HG03066 (cell line): Measurements from ENCODE around the gene ADAM8.
"Not testable (repeated sequence)": the region's sequence is repeated elsewhere in the genome, so short reads cannot be mapped to it uniquely, and the experiment has no call there.

Source experiments
- ATAC-seq: cut with Tn5 transposase; IDR thresholded peaks from one replicate; pipeline ENCODE4 v1.9.1; 2021; ENCODE audit warnings: low read depth; ENCODE audit not compliant: unreplicated experiment

Gene ADAM8

DNA sequence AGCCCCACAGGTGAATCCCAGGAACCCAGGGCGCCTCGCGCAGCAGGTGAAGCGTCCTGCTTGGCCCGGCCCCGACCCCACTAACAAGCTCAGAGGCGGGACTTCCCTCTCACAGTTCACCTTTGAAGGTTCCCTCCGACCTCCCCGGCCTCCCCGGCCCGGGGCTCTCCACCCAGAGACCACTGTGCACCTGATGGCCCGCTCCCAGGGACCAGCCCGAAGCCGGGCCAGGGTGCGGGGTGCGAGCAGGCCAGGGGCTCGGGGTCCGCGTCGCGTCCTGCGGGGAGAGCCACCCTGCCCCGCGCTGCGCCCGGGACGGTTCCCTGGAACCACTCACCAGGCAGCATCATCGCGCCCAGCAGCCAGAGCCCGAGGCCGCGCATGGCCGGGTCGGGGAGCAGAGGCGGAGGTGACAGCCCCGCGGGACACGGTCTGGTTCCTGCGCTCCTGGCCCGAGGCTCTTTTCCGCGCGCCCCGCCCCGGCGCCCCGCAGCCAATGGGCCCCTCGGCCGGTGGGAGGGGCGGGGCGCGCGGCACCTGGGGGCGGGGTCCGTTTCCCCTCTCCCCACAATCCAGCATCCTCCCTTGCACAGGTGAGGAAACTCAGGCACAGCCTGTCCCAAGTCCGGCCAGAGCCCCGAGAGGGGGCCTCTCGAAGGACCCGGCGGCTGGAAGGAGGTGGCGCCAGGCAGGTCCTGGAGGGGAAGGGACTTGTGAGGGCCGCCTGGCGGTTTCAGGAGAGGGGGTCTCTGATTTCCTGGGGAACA, at the start of gene ADAM8:
TSS of gene ADAM8 (minus strand) at position 434 of the 767 bp plus-strand sequence. CDS start at position 383, 51 bp downstream.
- peak; percentile 43 for ATAC-seq

- ATAC-seq: no peak
Observed at GRCh38 chr10:133326223-133326551, 49.5 kb upstream of the ADAM8 start.

- no peak for ATAC-seq
Observed at GRCh38 chr10:133325440-133326222, 49.0 kb upstream of the ADAM8 start.

DNA sequence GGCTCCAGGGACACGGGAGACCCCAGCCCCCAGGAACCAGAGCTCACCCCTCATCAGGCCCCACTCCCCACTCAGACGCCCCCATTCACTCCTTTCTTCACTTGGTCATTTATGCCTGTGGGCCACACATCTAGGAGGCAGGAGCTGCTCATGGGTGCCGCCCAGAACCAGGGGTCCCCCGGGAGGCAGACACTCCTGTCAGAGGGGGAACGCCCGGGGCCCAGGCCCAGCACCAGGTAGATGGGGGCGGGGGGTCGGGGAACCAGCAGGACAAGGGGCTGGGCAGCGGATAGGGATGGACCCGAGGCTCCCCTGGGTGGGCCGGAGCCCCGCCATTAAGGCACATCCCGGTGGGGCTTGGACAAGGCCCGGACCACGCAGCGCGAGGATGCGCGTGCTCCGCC, 48.2 kb upstream of the ADAM8 start:
- ATAC-seq: no peak

- ATAC-seq: no peak
Observed at GRCh38 chr10:133324198-133324792, 47.6 kb upstream of the ADAM8 start.

GRCh38 chr10:133322064-133322709, 45.5 kb upstream of the ADAM8 start:
- ATAC-seq: not testable (repeated sequence)

DNA sequence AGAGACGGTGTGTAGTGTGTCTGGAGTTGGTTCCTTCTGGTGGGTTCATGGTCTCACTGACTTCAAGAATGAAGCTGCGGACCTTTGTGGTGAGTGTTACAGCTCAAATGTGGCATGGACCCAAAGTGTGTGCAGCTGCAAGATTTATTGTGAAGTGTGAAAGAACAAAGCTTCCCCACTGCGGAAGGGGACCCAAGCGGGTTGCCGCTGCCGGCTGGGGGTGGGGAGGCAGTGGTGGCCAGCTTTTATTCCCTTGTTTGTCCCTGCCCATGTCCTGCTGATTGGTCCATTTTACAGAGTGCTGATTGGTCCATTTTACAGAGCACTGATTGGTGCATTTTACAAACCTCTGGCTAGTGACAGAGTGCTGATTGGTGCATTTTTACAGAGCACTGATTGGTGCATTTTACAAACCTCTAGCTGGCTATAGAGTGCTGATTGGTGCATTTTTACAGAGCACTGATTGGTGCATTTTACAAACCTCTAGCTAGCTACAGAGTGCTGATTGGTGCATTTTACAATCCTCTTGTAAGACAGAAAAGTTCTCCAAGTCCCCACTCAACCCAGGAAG, 44.3 kb upstream of the ADAM8 start:
- not testable (repeated sequence) for ATAC-seq

DNA sequence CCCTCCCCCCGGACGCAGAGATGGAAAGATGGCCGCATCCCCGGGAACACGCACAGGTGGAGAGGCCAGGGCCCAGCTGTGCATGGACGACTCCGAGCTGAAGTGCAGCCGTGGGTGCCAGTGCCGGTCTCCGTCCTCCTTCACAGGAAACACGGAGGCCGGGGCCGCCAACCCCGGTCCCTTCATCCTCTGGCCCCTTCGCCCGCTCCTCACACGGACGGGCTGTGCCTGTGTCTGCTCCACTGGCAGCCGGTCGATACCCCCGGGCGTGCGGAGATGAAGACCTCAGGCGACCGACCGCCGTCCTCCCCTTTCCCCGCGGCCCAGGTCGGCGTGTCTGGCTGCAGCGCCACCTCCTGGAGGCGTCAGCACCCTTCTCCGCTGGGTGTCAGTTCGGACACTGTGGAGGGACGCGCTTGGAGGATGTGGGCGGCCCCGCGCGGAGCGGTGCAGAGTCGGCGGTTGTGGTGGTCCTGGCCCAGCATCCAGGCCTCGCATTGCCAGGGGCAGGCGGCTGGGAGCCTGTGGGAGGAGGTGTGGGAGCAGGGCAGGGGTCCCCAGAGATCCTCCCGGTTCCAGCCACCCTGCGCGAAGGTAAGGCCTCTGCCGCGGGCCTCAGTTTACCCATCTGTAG, 41.9 kb upstream of the ADAM8 start:
- ATAC-seq: peak; percentile 84

GRCh38 chr10:133316732-133317131, 40.1 kb upstream of the ADAM8 start:
- ATAC-seq: no peak

- no peak for ATAC-seq
Observed at GRCh38 chr10:133316266-133316665, 39.6 kb upstream of the ADAM8 start.

GRCh38 chr10:133315847-133316246, 39.2 kb upstream of the ADAM8 start:
- no peak for ATAC-seq

DNA sequence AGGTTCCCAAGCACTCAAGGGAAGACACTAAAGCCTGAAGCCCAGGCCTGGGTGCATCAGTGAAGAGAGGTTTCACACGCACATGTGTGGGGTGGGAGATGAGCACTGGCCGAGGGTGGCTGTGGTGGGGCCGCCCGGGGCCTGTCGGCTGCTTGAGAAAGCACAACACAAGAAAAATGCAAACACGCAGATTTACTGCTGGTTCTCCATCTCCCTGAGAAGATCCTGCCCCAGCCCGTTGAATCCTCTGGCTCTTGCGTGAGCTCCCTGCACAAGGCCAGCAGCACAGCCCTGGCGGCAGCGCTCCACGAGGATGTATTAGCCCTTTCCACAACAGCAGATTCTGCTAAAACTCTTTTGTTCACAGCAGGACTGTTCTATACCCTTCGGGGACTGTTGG, 38.2 kb upstream of the ADAM8 start:
- no peak for ATAC-seq

GRCh38 chr10:133313192-133313591, 36.5 kb upstream of the ADAM8 start:
- ATAC-seq: no peak

DNA sequence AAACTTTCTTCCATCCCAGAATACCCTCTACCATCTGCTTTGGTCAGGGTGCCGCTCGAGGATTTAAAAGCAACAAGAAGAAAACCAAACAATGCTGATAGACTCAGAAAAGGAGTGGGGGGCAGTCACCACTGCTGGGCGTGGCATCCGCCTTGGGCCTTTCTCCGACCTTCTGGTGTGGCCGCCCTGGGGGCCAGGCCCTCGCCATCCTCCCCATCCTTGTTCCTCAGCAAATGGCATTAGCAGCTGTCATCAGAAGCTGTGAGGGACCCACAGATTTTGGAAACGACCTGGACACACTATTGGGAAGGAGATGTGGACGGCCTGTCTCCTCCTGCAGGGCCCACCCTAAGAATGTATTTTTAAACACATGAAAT, 36.1 kb upstream of the ADAM8 start:
- ATAC-seq: no peak

DNA sequence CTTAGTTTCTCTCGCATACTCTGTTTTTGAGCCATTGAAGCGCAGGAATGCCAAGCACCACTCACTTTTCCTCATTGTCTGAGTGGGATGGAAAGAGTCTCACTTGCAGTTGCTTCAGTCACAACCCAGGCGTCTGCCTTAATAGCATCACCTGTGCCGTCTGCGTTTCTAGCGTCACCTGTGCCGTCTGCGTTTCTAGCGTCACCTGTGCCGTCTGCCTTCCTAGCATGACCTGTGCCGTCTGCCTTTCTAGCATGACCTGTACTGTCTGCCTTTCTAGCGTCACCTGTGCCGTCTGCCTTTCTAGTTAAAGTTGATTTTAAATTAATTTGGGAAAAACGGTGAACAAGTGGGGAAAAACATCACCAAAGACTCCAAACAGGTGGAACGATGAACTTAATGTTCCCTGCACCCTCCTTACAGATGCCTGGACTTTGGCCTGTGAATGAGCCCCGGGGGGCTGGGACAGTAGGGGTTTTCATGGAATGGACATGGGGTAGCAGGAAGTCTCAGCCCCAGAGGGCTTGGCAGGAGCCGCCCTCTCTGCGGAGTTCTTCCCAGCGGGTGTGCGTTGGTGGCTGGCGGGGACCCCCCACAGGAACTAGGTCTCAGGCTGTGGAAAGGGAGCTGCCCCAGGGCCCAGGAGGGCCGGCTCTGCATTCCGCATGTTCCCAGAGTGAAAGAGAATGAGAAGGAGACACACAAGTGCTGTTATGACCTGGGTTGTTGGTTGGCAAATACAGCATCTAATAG, 35.5 kb upstream of the ADAM8 start:
- ATAC-seq: no peak

DNA sequence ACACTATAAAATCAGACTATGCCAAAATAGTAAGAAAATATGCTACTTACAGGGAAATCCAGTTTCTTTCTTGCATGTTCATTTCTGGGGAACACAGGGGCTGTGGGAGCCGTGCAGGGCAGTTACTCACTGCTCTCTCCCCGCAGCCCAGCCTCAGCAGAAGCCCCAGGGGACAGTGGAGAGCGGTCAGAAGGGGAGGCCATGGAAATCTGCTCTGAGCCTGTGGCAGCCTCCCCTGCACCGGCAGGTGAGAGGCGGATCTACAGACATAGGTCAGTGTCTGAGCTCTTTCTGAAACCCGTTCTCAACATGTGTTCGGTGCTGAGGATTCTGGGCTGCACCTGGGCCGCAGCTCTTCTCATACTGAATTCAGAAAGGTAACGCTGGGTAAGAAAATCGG, 34.9 kb upstream of the ADAM8 start:
- ATAC-seq: no peak

- no peak for ATAC-seq
Observed at GRCh38 chr10:133310789-133311188, 34.1 kb upstream of the ADAM8 start.

GRCh38 chr10:133310399-133310755, 33.7 kb upstream of the ADAM8 start:
- no peak for ATAC-seq

- no peak for ATAC-seq
Observed at GRCh38 chr10:133309720-133310398, 33.2 kb upstream of the ADAM8 start.
